DMS79 treated with DMSO at 0.1 percent for 48 hours (cell line): ENCODE measurements around the gene ATRIP.
"Not testable (repeated sequence)": the region's sequence is repeated elsewhere in the genome, so short reads cannot be mapped to it uniquely, and the experiment has no call there.

Experiments used
- DNase-seq: peaks from one replicate; lab custom pipeline; 2025; lab: John Stamatoyannopoulos, UW

The ATRIP gene

DNA sequence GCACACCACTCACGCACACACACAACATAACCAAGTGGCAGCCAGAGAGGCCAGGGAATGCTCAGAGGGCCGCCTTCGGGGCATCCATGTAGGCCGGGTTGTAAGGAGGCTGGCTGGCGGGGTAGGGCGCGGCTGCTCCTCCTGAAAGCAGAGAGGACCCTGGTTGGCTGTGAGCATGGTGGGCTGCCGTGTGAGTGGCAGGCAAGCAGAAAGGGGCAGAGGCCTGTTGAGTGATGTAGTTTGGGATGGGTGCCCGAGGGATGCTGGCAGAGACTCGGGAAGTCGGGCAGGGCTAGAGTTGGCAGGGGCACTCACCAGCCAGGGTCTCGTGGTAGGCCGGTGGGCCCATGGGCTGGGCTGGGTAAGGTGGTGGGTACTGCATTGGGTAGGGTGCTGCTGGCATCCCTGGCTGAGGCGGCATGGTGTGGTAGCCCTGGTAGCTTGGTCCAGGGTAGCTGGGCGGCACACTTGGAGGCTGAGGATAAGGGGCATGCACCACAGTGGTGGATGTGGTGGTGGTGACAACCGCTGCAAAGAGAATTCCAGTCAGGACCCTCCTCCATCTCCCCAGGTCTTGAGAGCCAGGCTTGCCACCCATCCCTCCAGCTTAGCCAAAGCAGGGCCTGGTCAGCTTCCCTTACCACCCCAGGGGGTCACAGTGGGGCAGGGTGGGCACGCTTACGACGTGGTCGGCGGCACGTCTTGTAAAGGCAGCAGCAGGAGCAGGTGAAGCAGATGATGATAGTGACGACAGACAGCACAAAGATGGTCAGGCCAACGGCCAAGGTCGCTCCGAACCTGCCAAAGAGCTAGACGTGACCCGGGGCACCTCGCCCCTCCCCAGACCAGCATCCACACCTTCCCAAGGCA is 22.7 kb downstream of the ATRIP start:
- DNase-seq, result no peak

DNA sequence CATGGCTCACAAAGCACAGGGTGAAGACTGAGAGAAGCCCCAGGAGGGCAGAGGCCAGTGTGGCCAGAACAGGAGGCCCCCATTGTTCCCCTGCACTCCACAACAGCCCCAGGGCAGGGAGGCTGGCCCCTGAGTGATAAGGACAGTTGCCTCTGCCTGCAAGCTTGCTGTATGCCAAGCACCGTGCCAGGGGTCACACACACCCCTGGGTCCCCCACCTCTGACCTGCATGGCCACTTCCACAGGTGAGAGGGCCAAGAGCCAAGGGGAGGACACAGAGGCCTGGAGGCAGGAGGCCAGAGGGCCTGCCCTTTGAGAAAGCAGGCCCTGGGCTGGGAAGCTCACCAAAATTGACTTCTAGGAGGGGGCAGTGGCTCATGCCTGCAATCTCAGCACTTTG is 23.7 kb downstream of the ATRIP start:
- no peak for DNase-seq

DNA sequence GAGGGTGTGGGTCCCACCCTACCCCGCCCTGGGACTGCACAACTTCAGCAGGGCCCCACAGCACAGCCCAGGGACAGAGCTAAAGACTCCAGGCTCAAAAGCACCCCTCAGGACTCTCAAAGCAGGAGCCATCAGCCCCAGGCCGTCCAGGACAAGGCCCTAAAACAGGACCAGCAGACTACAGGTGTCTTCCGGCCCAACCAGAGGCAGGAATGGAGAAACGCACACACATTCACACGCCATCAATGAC is 26.1 kb downstream of the ATRIP start:
- no peak for DNase-seq

DNA sequence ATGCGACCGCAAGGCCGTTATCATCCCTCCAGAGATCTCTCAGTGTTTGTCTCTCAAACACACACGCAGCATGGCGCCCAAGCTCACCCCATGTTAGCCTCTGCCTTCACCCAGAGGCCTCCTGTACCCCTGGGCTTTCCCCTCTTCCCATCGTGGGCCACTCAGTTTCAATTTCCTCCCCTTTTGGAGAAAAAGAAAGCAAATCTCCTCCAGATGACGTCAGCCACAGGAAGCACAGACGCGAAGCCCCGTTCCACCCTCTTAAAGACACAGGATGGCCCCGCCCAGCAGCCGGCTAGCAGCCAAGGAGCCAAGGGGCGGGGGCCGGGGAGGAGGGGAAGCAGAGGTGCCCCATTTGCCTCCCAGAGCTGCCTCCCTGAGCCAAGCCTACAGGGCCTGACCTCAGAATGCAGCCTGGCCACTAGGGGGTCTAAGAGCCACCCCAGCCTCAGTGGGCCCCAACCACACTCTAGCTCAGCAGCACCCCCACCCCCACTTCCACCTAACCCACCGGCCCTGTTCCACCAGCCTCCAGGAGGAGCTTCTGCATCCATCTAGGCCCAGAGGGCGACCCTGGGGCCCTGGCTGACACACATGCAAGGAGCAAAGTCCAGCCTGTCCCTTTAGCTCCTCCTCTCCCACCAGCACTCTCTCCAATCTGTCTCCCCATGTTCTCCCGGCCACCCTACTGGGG is 26.5 kb downstream of the ATRIP start:
- DNase-seq, result peak; percentile 56

DNA sequence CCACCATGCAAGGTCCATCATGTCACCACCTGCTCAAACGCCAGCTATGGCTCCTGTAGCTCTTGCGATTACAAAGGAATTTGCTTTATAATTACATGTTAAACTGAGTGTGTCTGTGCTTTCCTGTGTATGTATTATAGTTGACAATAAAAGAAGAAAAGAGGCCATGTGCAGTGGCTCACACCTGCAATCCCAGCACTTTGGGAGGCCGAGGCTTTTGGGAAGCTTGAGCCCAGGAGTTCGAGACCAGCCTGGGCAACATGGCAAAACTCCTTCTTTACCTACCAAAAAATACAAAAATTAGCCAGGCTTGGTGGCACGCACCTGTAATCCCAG is 27.0 kb downstream of the ATRIP start:
- no peak for DNase-seq

DNA sequence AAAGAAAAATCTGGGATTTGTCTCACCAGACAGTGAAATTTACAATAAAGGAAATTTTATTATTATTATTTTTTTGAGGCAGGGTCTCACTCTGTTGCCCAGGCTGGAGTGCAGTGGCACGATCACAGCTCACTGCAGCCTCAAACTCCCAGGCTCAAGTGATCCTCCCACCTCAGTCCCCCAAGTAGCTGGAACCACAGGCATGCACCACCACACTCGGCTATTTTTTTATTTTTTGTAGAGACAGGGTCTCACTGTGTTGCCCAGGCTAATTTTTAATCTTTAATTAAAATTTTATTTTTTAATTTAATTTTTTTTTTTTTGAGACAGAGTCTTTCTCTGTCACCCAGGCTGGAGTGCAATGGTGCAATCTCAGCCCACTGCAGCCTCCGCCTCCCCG is 27.5 kb downstream of the ATRIP start:
- not testable (repeated sequence) for DNase-seq

DNA sequence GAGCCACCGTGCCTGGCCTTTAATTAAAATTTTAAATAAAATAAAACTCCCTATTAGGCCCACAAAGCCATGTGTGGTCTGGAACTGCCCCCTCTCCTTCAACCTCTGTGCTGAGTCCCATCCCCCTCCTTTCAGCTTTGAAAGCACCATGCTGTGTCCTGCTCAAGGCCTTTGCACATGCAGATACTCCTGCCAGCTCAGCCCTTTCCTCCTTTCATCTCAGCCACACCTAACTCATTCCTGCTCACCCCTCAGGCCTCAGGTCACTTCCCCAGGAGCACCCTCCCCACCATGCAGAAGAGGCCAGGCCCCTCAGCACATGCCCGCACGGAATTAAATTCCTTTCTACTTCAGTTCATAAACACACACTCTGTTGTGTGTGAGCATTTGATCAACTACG is 28.1 kb downstream of the ATRIP start:
- no peak for DNase-seq

DNA sequence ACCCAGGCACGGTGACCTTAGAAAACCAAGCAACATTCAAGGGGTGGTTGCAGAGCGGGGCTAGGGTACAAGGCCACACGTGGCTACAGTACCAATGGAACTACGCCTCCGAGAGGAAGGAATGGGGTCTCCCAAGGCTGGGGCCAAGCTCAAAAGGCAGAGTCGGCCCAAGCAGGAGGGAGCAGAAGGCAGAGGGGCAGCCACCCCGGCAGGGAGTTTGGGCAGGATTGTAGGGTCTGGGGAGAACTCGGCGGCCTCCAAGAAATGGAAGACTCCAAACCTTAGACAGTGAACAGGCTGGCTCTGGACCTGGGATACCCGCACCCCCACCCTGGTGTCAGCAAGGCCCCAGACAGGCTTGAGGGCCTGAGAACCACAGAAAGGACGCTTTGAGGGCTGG is 28.7 kb downstream of the ATRIP start:
- DNase-seq, result no peak

DNA sequence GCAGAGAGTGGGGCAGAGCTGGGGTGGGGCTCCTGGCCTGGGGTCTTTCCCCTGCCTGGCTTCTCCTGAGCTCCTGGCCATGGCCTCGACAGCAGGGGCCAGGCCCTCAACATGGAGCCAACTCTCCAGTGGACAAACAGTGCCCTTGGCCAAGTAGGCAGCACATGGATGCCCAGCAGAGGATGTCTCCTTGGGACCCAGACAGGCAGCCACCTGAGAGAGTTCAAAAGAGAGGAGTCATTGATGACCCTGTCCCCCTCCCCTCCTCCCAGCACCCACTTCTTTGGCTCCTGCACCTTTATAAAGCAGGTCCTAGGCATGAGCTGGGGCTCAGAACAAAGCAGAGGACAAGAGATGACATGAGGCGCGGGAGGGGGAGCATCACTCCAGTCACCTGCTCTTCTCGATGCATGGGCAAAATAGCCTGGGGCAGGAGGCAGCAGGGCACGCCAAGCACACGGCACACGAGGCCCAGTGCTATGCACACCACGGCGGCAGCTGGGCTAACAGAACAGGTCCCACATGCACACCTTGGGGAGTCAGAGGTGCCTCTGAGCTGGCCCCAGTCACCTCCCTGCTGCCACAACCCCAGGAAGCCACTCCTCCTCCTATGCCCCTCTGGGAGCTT is 30.0 kb downstream of the ATRIP start:
- no peak for DNase-seq

DNA sequence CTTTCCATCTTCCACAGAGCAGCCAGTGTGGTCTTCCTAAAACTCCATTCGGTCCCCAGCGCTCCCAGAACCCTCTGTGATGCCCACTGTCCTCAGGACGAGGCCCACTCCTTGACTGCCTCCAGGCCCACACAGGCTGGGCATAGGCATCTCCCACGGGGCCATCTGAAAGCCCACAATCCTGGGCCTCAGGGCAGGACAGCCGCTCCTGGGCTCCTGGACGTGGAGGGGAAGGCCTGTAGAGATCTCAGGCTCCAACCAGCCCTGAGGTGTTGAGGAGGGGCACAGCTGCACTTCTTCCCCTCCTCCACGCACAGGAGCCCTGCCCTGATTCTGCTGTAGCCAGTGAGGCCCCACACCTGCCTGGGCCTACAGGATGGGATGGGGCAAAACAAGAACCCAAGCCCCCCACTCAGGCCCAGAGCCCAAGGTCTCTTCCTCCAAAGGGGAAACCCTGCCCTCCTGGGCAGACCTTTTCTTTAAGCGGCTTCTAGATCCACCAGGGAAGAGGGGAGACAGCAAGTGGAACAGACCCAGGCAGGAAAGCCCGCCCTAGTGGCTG is 31.5 kb downstream of the ATRIP start:
- DNase-seq, result no peak

DNA sequence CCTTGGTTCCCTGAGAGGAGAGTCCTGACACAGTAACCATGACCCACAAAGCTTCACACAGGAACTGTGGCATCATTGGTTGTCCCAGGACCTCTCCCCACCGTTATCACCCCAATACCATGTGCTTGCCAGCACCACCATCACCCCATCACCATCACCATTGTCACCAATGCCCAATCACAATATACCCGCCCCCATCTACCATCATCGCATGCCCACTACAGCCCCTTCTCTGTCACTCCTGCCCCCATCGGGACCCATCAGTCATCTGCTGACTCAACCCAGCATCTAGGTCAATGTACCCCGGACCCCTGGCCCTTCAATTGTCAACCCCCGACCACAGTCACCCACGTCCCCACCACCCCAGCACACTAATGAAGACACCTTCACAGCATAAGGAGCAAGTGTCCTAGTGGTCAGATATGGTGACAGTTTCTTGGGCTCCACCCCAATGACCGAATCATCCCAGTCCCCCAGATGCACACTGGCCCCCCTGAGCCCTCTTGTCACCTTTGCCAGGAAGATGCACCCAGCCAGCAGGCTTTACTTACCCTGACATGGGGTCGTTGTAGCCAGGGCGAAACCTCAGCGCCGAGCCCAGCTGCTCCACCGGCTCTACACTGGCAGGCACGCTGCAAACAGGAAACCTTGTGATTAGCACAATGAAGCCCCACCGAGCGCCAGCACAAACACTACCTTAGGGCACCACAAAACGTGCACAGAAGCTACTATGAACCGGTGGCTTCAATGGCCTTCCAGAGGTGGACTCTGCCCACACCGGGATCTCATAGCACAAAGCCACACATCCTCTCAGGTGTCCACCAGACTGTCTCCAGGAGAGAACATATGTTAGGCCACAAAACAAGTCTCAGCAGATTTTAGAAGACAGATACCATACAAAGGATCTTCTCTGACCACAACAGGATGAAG is 32.4 kb downstream of the ATRIP start:
- DNase-seq, result no peak

DNA sequence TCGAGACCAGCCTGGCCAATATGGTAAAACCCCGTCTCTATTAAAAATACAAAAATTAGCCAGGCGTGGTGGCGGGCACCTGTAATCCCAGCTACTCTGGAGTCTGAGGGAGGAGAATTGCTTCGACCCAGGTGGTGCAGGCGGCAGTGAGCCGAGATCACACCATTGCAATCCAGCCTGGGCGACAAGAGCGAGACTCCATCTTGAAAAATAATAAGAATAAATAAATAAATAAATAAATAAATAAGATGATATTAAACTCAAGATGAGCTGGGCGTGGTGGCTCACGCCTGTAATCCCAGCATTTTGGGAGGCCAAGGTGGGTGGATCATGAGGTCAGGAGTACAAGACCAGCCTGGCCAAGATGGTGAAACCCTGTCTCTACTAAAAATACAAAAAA is 34.4 kb downstream of the ATRIP start:
- DNase-seq, result not testable (repeated sequence)

DNA sequence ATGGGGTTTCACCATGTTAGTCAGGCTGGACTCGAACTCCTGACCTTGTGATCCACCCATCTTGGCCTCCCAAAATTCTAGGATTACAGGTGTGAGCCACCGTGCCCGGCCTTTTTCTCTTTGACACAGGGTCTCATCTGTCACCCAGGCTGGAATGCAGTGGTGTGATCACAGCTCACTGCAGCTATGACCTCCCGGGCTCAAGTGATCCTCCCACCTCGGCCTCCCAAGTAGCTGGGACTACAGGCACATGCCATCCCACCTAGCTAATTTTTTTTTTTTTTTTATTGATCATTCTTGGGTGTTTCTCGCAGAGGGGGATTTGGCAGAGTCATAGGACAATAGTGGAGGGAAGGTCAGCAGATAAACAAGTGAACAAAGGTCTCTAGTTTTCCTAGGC is 36.3 kb downstream of the ATRIP start:
- DNase-seq, result not testable (repeated sequence)

DNA sequence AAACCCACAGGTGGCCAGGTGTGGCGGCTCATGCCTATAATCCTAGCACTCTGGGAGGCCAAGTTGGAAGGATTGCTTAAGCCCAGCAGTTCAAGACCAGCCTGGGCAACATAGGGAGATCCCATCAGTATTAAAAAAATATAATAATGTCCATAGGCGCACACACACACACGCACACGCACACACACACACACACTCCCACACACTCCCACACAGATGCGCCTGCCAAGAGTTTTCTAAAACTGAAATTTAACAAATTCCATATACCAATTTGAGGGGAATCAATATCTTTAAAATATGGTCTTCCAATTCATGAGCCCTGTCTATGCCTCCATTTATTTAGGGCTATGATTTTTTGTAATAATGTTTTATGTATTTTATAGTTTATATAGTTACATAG is 40.4 kb downstream of the ATRIP start:
- no peak for DNase-seq

DNA sequence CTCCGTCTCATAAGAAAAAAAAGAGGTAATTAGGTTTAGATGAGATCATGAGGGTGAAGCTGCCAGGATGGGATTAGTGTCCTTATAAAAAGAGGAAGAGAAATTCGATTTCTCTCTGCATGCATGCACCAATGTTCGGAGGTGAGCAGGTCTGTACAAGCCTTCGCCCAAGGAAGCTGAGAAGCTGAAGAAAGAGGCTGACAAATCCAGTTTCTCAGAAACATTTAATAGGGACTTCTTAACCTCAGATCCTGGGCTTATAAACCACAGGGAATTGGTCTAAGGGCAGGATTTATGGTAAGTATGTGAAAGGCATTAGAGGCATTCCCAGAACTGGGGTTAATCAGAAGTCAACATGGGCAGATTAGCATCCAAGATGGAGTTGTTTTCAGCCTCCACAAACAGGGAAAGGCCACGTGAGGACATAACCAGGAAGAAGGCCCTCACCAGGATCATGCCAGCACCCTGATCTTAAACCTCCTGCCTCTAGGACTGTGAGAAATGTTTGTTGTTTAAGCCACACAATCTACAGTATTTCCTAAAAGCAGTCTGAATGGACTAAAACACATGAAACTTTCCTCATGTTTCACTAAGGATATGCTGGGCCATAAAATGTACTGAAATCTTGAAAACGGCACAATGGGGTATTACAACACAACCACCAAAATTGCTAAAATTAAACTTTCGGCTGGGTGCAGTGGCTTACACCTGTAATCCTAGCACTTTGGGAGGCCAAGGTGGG is 46.1 kb downstream of the ATRIP start:
- no peak for DNase-seq

DNA sequence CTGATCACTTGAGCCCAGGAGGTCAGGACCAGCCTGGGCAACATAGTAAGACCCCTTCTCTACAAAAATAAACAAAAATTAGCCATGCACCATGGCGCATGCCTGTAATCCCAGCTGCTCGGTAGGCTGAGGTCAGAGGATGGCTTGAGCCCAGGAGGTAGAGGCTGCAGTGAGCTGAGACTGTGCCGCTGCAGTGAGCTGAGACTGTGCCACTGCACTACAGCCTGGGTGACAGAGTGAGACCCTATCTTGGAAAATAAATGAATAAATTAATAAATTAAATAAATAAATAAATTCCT is 46.6 kb downstream of the ATRIP start:
- DNase-seq, result no peak

DNA sequence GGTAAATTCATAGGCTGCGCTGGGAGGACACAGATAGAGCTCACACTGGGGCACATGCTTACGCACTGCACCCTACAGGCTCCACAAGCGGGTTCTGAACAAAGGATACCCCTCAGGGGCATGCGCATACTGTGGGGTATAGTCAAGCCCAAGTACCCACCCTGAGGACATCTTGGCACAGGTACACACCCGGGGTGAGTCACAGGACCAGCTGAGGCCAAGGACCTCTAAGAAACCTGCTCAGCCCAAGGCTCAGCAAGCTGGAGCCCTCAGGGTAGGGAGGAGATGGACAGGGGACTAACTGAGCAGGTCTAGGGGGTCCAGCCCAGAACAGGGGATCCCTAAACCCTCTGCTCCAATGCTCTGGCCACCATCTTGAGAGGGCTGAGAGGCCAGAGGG is 54.1 kb downstream of the ATRIP start:
- no peak for DNase-seq

DNA sequence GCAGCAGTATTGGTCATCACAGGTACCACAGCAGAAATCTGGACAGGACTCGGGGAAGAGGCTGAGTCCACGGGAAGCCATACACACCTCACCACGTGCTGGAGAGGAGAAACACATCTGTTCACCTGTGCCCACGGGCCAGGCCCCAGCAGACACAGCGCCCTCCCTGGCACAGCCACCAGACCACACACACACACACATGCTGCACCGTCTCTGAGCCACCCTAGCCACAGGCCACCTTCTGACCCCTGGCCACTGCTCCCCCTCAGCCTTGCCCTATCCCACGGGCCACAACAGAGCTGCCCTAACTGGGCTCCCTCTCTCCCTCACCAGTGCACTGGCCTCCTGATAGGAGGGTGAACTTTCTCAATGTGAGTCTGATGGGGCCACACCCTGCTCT is 54.7 kb downstream of the ATRIP start:
- DNase-seq, result no peak

DNA sequence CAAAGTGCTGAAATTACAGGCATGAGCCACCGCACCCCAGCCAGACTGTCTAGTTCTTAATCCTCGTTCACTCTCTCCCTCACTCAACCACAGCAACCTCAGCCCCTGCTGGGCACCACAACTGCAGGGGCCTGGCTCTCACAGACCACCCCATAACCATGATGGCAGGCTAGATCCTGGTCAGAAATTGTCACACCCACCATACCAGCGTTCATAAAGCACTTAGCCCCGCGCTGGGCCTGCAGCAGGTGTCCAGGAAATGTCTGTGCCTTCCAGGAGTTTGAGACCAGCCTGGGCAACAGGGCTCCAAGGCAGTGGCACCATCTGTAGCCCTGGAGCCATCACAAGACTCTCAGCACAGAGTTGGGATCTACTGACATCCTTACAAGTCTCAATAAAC is 55.6 kb downstream of the ATRIP start:
- DNase-seq, result no peak

DNA sequence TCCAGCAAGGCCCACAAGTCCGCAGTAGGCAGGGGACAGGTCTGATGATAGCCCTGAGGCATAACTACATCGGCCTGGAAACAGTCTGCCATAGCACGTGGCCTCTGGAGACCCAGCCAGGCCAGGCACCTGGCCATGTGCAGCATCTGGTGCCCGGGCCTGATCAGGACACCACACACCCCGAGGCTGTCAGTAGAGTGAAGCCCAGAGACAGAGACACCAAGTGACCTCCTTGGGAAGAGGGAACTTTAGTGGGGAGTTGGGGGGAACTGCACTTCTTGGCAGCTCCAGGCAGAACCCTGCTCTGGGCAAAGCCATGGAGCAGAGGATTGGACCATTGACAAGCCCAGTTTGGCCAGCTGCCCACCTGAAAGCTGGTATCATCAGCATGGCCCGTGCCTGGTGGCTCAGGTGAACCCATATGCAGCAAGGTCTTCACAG is 56.2 kb downstream of the ATRIP start:
- DNase-seq, result no peak

DNA sequence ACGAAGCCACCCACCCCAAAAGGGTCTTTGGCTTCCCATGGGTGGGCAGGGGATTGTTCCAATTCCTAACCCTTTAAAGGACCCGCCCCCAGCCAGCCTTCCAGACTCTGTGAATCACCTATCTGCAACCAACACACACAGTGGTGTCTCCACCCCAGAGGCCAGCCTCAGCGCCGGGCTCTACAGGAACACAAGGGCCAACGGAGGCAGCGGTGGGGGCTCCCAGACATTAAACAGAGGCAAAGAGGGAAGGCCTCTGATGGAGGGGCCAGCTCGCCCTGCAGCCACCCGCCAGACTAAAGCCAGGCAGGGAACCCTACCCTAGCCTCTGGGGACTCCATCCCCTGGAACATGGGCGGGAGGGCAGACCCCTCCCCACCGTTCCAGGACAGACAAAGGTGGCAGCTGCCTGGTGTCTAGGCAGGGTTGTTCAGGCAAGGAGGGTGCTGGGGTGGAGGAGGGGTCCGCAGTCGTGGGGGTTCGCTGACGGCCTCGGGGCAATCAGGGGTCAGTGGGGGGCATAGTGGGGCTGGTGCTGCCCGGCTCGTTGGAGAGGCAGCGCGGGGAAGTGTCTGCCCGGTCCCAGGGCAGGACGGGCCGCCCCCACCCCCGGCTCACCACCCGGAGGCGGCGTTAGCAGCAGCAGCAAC is 57.0 kb downstream of the ATRIP start:
- no peak for DNase-seq
